OCI-LY3 (cell line): Measurements from ENCODE around the gene CPAMD8.

Experiments
- EZH2phosphoT487 ChIP-seq: fragments of 200-600 bp; shearing (Covaris generic); IDR thresholded peaks from 2 replicates; pipeline ENCODE4 v1.6.1; 2018; ENCODE audit warnings: antibody characterized with exemption, mixed run types, low read depth
- TF ChIP-seq, protein P1 (sequence below): fragments of 200-600, 300-600 bp; sonication (generic); IDR thresholded peaks from 2 replicates; pipeline ENCODE4 v1.5.1; 2014; ENCODE audit warnings: antibody characterized with exemption, low read length, low read depth

DNA sequence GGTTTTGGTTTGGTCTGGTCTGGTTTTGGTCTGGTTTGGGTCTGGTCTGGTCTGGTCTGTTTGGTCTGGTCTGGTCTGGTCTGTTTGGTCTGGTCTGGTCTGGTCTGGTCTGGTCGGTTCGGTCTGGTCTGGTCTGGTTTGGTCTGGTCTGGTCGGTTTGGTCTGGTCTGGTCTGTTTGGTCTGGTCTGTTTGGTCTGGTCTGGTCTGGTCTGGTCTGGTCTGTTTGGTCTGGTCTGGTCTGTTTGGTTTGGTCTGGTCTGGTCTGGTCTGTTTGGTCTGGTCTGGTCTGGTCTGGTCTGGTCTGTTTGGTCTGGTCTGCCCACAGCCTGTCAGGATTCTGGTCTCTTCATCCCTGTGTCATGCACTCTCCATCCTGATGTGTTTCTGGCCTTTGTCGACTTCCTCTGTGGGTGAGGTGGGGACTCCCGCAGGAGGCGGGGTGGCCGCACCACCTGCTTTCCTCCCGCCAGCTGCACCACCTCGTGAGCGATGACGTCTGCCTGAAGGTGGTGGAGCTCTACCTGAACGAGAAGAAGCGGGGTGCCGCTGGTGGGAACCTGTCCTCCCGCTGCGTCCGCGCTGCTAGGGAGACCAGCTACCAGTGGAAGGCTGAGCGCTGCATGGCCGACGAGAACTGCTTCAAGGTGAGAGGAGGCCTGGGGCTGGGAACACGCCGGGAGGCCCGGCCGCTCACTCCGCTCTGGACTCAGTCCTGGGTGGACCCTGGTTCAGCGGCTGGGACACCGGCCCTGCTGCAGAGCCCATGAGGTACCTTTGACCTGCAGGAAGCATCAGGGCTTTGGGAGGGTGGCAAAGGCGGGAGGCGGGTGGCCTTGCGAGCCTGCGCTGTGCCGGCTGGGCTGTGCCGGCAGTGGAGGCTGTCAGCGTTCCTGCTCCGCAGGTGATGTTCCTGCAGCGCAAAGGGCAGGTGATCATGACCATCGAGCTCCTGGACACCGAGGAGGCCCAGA, 150.7 kb downstream of the CPAMD8 start:
- TF ChIP-seq, protein P1, sequence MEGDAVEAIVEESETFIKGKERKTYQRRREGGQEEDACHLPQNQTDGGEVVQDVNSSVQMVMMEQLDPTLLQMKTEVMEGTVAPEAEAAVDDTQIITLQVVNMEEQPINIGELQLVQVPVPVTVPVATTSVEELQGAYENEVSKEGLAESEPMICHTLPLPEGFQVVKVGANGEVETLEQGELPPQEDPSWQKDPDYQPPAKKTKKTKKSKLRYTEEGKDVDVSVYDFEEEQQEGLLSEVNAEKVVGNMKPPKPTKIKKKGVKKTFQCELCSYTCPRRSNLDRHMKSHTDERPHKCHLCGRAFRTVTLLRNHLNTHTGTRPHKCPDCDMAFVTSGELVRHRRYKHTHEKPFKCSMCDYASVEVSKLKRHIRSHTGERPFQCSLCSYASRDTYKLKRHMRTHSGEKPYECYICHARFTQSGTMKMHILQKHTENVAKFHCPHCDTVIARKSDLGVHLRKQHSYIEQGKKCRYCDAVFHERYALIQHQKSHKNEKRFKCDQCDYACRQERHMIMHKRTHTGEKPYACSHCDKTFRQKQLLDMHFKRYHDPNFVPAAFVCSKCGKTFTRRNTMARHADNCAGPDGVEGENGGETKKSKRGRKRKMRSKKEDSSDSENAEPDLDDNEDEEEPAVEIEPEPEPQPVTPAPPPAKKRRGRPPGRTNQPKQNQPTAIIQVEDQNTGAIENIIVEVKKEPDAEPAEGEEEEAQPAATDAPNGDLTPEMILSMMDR: no peak
- no peak for TF ChIP-seq EZH2phosphoT487
